ENCODE data around the gene SLC6A20. TPM values are rescaled to one million over a fixed set of nuclear protein-coding genes. Genes with fewer than 3 reads are reported as not detected.

SLC6A20 gene
- total RNA-seq, 1 experiment from 2014 or later, result 0.09 TPM

GRCh38 chr3:45765958-45766357, 30.4 kb downstream of the SLC6A20 start:
- WGBS (ENCODE audit: extremely low coverage, insufficient read length, low lambda C conversion rate), result no CpG with 5 or more reads among the region's 8 CpGs

More at GRCh38 chr3:45765958-45766357, 30.4 kb downstream of the SLC6A20 start:
- no peak overlapping the region for H3K18ac ChIP-seq (ENCODE audit: insufficient read length, low read depth, low read length)
- H3K9me3 ChIP-seq (ENCODE audit: control insufficient read depth, low read depth, low read length), result no peaks in the 10 kb centered on the region
- no peak overlapping the region for H2BK5ac ChIP-seq (ENCODE audit: insufficient read length, low read length)
- H2AFZ ChIP-seq (ENCODE audit: low read length), result no peak overlapping the region
- H4K5ac ChIP-seq (ENCODE audit: insufficient read length, low read depth, low read length), result no peak overlapping the region
- H3K27ac Mint-ChIP-seq, result no peak overlapping the region
- no peak overlapping the region for H3K4me3 Mint-ChIP-seq
- no peak overlapping the region for H3K4me2 ChIP-seq (ENCODE audit: insufficient read depth, insufficient read length, low read length)
- peaks cover 7 to 9% of the 10 kb centered on the region in 2 experiments for H3K4me1 Mint-ChIP-seq
- no peak for TF ChIP-seq CTCF (conservative IDR thresholded peaks at IDR 0.05)
- H3K27me3 Mint-ChIP-seq (ENCODE audit: low read depth), result peaks cover 5% of the 10 kb centered on the region
- no peak overlapping the region for H3K23ac ChIP-seq (ENCODE audit: insufficient read length, low read depth, low read length)
- H3K9ac ChIP-seq (ENCODE audit: extremely low read depth, insufficient read length, low read length), result no peak overlapping the region
- H2BK12ac ChIP-seq (ENCODE audit: insufficient read length, low read depth, low read length), result no peak overlapping the region
- no peaks in the 10 kb centered on the region for H3K4me1 ChIP-seq (ENCODE audit: insufficient read depth, low read length)
- H2BK120ac ChIP-seq (ENCODE audit: low read depth, low read length, poor library complexity, severe bottlenecking), result no peak overlapping the region
- H3K14ac ChIP-seq (ENCODE audit: insufficient read depth, low read length), result no peak overlapping the region
- no peak overlapping the region for H4K91ac ChIP-seq (ENCODE audit: insufficient read length, low read depth, low read length)
- no peak overlapping the region for H4K8ac ChIP-seq (replicated peaks; ENCODE audit: insufficient read length, low read depth, low read length)
- no peak overlapping the region for H3K27ac ChIP-seq (ENCODE audit: insufficient read length, low read depth, low read length)
- peaks cover 10 to 13% of the 10 kb centered on the region in 2 experiments; a peak in 4 of 5 replicates for H3K9me3 Mint-ChIP-seq
- H3T11ph ChIP-seq (ENCODE audit: low read length), result no peak overlapping the region
- H2BK15ac ChIP-seq (ENCODE audit: low read depth, low read length), result no peak overlapping the region
- H4K20me1 ChIP-seq (ENCODE audit: control insufficient read depth, insufficient read depth, insufficient read length), result no peaks in the 10 kb centered on the region
- DNase-seq, result no peak
- H2BK20ac ChIP-seq (ENCODE audit: low read depth, low read length, poor library complexity, severe bottlenecking), result no peak overlapping the region
- H3K36me3 Mint-ChIP-seq (ENCODE audit: insufficient read depth in 1 of 3, low read depth in 3 of 3), result peaks cover 0 to 11% (median 2%) of the 10 kb centered on the region in 3 experiments; a peak in 3 of 7 replicates
- no peaks in the 10 kb centered on the region for H3K79me2 ChIP-seq (ENCODE audit: insufficient read depth, low read length)
- no peaks in the 10 kb centered on the region for H3K23me2 ChIP-seq (ENCODE audit: insufficient read length, low read depth, low read length, poor library complexity, severe bottlenecking)
- no peak overlapping the region for H3K4ac ChIP-seq (ENCODE audit: low read depth, low read length)
- no peaks in the 10 kb centered on the region for H3K79me1 ChIP-seq (ENCODE audit: insufficient read depth, low read depth, low read length, poor library complexity, severe bottlenecking)
- H3K27me3 ChIP-seq (ENCODE audit: insufficient read depth, low read length), result no peaks in the 10 kb centered on the region
- H2AK5ac ChIP-seq (ENCODE audit: insufficient read length, low read length), result no peak overlapping the region
- no peak overlapping the region for H3K56ac ChIP-seq (ENCODE audit: insufficient read length, low read depth, low read length)
